Upper lobe of left lung (tissue), 6 donors: Measurements from ENCODE around the gene RWDD1. TPM values are rescaled to one million over a fixed set of nuclear protein-coding genes. Genes with fewer than 3 reads are reported as not detected.

Source experiments
- ATAC-seq, 2 donors: fragments of 200-7000 bp; cut with Tn5 transposase; one replicate each; pipeline ENCODE4 v1.9.1; 2022; ENCODE audit warnings: mild to moderate bottlenecking in 2 of 2, moderate library complexity in 2 of 2; ENCODE audit not compliant: low FRiP score in 2 of 2
- DNase-seq, 2 donors: peaks; one replicate each; pipeline ENCODE4 v3.0.0-alpha.2; 2019 to 2020
- H3K27ac ChIP-seq, 4 donors: fragments of 200-600 bp; sonication (generic); one replicate each; pipeline ENCODE4 v1.5.1; 2016 to 2019
- H3K27me3 ChIP-seq, 4 donors: fragments of 200-600 bp; sonication (generic); one replicate each; pipeline ENCODE4 v1.5.1; 2017 to 2019
- H3K36me3 ChIP-seq, 4 donors: fragments of 200-600 bp; sonication (generic); one replicate each; pipeline ENCODE4 v1.5.1; 2016 to 2019
- H3K4me1 ChIP-seq, 4 donors: fragments of 200-600 bp; sonication (generic); one replicate each; pipeline ENCODE4 v1.5.1; 2018 to 2019
- H3K4me3 ChIP-seq, 4 donors: fragments of 200-600 bp; sonication (generic); one replicate each; pipeline ENCODE4 v1.5.1; 2017 to 2019; ENCODE audit warnings: mild to moderate bottlenecking in 2 of 4, moderate library complexity in 1 of 4
- H3K9me3 ChIP-seq, 4 donors: fragments of 200-600 bp; sonication (generic); one replicate each; pipeline ENCODE4 v1.5.1; 2018 to 2019
- EP300 ChIP-seq, 4 donors: sonication (generic); formaldehyde crosslinking; IDR thresholded peaks; one replicate each; pipeline ENCODE4 v1.5.1; 2017; ENCODE audit warnings: antibody characterized with exemption in 4 of 4, control low read depth in 2 of 4
- POLR2A ChIP-seq, 4 donors: fragments of 450-650 bp; IDR thresholded peaks; one replicate each; pipeline ENCODE4 v1.5.1; 2016 to 2017; ENCODE audit warnings: antibody characterized with exemption in 4 of 4, mild to moderate bottlenecking in 2 of 4
- POLR2AphosphoS5 ChIP-seq, 2 donors: sonication (generic); formaldehyde crosslinking; IDR thresholded peaks; one replicate each; pipeline ENCODE4 v1.5.1; 2017; ENCODE audit warnings: antibody characterized with exemption in 2 of 2
- WGBS, 2 donors: methylation state at CpG; one replicate each; pipeline ENCODE4 v1.1.5; 2017 to 2018; 5-methylcytosine and 5-hydroxymethylcytosine counted together
- total RNA-seq, 6 donors: library from RNA; depleted of rRNA in 4 of 6; stranded (reverse); fragments of >200 nt in 4 of 6; gene quantifications; one replicate each; pipeline versions ENCODE4 v1.1.0 to v1.2.1, GENCODE V29; 2016 to 2021
- TF ChIP-seq, protein P1 (sequence below), 6 experiments: fragments of 450-650 bp in 4 of 6; fragments of 200-600 bp in 2 of 6; sonication (generic) in 2 of 6; IDR thresholded peaks; one replicate each; pipeline ENCODE4 v1.5.1; 2016 to 2019; ENCODE audit warnings: antibody characterized with exemption in 6 of 6
- donor health status: DM: no; HTN: no; CAD: no; lungs with moderate emphysema.
- donor health status: DM: no; HTN: yes; CAD: no; lungs with severe emphysema.

The RWDD1 gene, protein sequence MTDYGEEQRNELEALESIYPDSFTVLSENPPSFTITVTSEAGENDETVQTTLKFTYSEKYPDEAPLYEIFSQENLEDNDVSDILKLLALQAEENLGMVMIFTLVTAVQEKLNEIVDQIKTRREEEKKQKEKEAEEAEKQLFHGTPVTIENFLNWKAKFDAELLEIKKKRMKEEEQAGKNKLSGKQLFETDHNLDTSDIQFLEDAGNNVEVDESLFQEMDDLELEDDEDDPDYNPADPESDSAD
- 10 to 100 TPM; 11.5 to 35.1 (median 30.9) TPM for total RNA-seq

DNA sequence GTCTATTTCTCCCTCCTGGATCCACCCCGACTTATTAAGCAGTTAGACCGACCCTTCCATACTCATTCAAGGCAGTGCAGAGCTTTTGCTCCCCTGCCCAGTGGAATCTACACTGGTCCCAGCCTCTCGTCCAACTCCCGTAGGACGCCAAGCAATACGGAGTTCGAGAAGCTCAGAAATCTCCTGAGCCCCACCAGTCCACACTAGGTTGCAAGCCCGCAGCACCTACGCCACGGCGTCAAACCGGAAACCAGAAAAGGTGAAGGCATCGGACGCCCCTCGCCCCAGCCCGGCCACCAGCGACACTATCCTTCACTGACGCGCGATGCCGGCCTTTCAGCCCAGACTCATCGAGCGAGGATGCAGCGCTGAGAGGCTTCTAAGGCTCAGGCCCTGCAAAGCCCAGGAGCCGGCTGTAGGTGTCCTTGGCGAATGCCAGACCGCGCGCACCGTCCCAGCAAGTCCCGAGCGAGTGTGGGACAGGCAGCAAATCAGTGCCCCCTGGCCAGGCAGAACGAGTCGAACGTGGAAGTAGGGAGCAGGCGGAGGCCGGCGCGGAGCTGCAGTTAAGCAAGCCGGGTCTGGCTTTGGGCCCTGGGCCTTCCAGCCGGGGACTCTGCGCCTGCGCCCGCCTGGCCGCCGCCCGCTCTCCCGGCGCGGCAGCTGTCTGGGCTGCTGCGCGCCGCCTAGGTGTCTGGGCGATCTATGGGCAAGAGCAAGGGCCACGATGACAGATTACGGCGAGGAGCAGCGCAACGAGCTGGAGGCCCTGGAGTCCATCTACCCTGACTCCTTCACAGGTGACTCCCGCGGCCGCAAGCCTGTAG lies at the start of gene RWDD1:
TSS of gene RWDD1 (plus strand) at position 649 of the 827 bp plus-strand sequence. CDS start at position 728, 79 bp downstream.
- TF ChIP-seq EP300 (IDR thresholded peaks at IDR 0.05), result no peak
- TF ChIP-seq, protein P1, sequence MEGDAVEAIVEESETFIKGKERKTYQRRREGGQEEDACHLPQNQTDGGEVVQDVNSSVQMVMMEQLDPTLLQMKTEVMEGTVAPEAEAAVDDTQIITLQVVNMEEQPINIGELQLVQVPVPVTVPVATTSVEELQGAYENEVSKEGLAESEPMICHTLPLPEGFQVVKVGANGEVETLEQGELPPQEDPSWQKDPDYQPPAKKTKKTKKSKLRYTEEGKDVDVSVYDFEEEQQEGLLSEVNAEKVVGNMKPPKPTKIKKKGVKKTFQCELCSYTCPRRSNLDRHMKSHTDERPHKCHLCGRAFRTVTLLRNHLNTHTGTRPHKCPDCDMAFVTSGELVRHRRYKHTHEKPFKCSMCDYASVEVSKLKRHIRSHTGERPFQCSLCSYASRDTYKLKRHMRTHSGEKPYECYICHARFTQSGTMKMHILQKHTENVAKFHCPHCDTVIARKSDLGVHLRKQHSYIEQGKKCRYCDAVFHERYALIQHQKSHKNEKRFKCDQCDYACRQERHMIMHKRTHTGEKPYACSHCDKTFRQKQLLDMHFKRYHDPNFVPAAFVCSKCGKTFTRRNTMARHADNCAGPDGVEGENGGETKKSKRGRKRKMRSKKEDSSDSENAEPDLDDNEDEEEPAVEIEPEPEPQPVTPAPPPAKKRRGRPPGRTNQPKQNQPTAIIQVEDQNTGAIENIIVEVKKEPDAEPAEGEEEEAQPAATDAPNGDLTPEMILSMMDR (IDR thresholded peaks at IDR 0.05), result peak in 5 of 6 experiments; percentile 17 to 56 (median 50)
- peak in 3 of 4 donors; percentile 66 to 86 (median 67) for TF ChIP-seq POLR2A (IDR thresholded peaks at IDR 0.05)
- peak; percentile 75 to 91 for TF ChIP-seq POLR2AphosphoS5 (IDR thresholded peaks at IDR 0.05)
- peak; percentile 97 to 100 for DNase-seq
- Histone ChIP-seq H3K9me3 (no peaks in the 10 kb centered on the region), H3K27me3 (no peaks in the 10 kb centered on the region), H3K36me3 (peaks cover 0 to 13% (median 3%) of the 10 kb centered on the region in 4 donors), H3K4me3 (peak within 1 kb of the TSS; percentile 59 to 90 (median 79)), H3K4me1 (peaks cover 23 to 36% (median 25%) of the 10 kb centered on the region in 4 donors), H3K27ac (peak within 1 kb of the TSS; percentile 89 to 94 (median 92))
- peak; percentile 99 to 100 for ATAC-seq
- WGBS, 2 donors, result 0 to 1% methylated on average over 16 to 57 of the region's 62 CpGs

DNA sequence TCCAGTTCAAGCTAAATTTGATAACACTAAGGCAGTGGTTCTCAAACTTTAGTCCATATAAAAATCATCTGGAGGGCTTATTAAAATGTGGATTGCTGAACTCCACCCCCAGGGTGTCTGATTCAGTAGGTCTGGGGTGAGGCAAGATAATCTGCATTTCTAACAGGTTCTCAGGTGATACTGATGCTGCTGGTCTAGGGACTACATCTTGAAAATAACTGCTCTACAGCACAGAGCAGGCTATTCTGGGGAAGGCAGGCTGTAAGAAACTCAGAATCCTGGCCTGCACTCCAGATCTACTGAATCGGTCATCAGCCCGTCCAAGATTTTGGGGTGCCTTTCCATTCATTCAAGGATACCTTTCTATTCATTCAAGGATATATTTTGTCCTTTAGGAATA lies 48.4 kb upstream of the RWDD1 start:
- no peaks in the 10 kb centered on the region for H3K27me3 ChIP-seq
- H3K4me1 ChIP-seq, result peaks cover 0 to 3% (median 0%) of the 10 kb centered on the region in 4 donors
- no peaks in the 10 kb centered on the region for H3K36me3 ChIP-seq
- TF ChIP-seq POLR2A (IDR thresholded peaks at IDR 0.05) (no peak), POLR2AphosphoS5 (IDR thresholded peaks at IDR 0.05) (no peak), EP300 (IDR thresholded peaks at IDR 0.05) (no peak)
- TF ChIP-seq, protein P1 (IDR thresholded peaks at IDR 0.05), result no peak
- no peaks in the 10 kb centered on the region for H3K9me3 ChIP-seq
- ATAC-seq, result no peak
- no peak overlapping the region for H3K27ac ChIP-seq
- no peak for DNase-seq
- WGBS, 2 donors, result 97% methylated on average over 2 of the region's 2 CpGs
- H3K4me3 ChIP-seq, result no peak overlapping the region

DNA sequence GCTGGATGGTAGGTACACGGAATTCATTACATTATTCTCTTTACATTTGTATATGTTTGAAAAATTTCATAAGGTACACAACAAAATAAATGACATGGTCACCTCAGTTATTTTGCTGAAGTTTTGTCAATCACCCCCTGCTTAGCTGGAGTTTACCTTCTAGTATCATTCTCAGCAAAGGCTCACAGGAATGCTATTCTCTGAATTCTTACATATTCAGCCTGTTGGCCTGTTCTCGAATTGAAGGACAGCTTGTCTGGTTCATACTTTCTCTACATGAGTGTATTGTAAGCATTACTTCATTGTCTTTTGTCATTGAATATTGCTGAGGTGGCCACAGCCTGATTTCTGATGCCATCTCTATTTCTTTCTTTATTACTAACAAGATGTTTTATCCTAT lies 47.1 kb upstream of the RWDD1 start:
- ATAC-seq, result no peak
- DNase-seq, result no peak
- Histone ChIP-seq H3K36me3 (no peaks in the 10 kb centered on the region), H3K4me3 (no peak overlapping the region), H3K4me1 (peaks cover 0 to 8% (median 0%) of the 10 kb centered on the region in 4 donors), H3K27ac (no peak overlapping the region), H3K27me3 (no peaks in the 10 kb centered on the region), H3K9me3 (no peaks in the 10 kb centered on the region)
- WGBS, 2 donors, result 78 to 81% methylated on average over 2 of the region's 2 CpGs
- TF ChIP-seq, protein P1 (IDR thresholded peaks at IDR 0.05), result no peak
- TF ChIP-seq POLR2AphosphoS5 (IDR thresholded peaks at IDR 0.05) (no peak), EP300 (IDR thresholded peaks at IDR 0.05) (no peak), POLR2A (IDR thresholded peaks at IDR 0.05) (no peak)

DNA sequence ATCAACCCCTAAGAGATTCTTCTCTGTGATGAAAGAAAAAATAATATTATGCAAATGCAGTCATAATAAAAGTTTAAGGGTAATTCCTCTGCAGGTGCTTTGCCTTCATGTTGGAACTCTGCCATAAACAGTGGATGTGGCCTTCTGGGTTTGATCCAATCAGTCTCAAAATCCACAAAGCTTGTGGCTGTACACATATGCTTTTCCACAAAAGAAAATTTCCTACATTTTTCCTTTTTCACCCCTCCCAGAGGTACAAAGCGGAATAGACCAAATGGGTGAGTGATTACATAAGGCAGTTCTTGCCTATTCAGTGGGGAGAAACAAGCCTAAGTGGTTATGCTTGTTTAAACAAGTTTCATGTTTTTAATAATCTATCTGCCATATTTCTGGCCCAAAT lies 43.2 kb upstream of the RWDD1 start:
- Histone ChIP-seq H3K27me3 (no peaks in the 10 kb centered on the region), H3K27ac (no peak overlapping the region), H3K9me3 (no peaks in the 10 kb centered on the region), H3K4me1 (peaks cover 0 to 10% (median 0%) of the 10 kb centered on the region in 4 donors), H3K36me3 (no peaks in the 10 kb centered on the region), H3K4me3 (no peak overlapping the region)
- DNase-seq (no peak), ATAC-seq (no peak)
- 62 to 69% methylated on average over 1 of the region's 1 CpG for WGBS, 2 donors
- TF ChIP-seq POLR2AphosphoS5 (IDR thresholded peaks at IDR 0.05), result no peak
- TF ChIP-seq EP300 (IDR thresholded peaks at IDR 0.05), result no peak
- TF ChIP-seq, protein P1 (IDR thresholded peaks at IDR 0.05), result no peak
- no peak for TF ChIP-seq POLR2A (IDR thresholded peaks at IDR 0.05)
